HG03520 (cell line): Measurements from ENCODE around the gene KRTAP9-7.
"Not testable (repeated sequence)": the region's sequence is repeated elsewhere in the genome, so short reads cannot be mapped to it uniquely, and the experiment has no call there.

Source experiments
- ATAC-seq: cut with Tn5 transposase; IDR thresholded peaks from one replicate; pipeline ENCODE4 v1.9.1; 2021; ENCODE audit warnings: mild to moderate bottlenecking, moderate library complexity; ENCODE audit not compliant: unreplicated experiment

KRTAP9-7 gene

GRCh38 chr17:41275648-41276190, at the start of gene KRTAP9-7:
KRTAP9-7 (plus strand) TSS chr17:41275698; CDS start chr17:41275698, 0 bp downstream.
- ATAC-seq = not testable (repeated sequence)

GRCh38 chr17:41226051-41226450, 49.4 kb upstream of the KRTAP9-7 start:
- ATAC-seq = no peak

- not testable (repeated sequence) for ATAC-seq
These were observed 48.9 kb upstream of the KRTAP9-7 start, which contains the start of gene KRTAP9-2 for GRCh38 chr17:41226598-41227095. KRTAP9-2 (plus strand) TSS chr17:41226648; CDS start chr17:41226655, 7 bp downstream.

GRCh38 chr17:41230094-41230493, 45.4 kb upstream of the KRTAP9-7 start:
- ATAC-seq = no peak

GRCh38 chr17:41231731-41232130, 43.8 kb upstream of the KRTAP9-7 start:
- ATAC-seq = no peak

- ATAC-seq = not testable (repeated sequence)
These were observed 42.9 kb upstream of the KRTAP9-7 start, which contains the start of gene KRTAP9-3 for GRCh38 chr17:41232399-41233105. KRTAP9-3 (plus strand) TSS chr17:41232449; CDS start chr17:41232502, 53 bp downstream.

GRCh38 chr17:41237116-41237515, 38.4 kb upstream of the KRTAP9-7 start:
- ATAC-seq = not testable (repeated sequence)

GRCh38 chr17:41237949-41238437, 37.5 kb upstream of the KRTAP9-7 start, which contains the start of gene KRTAP9-8:
KRTAP9-8 (plus strand) TSS chr17:41237999; CDS start chr17:41238052, 53 bp downstream.
- not testable (repeated sequence) for ATAC-seq

- ATAC-seq = not testable (repeated sequence)
These were observed 28.3 kb upstream of the KRTAP9-7 start for GRCh38 chr17:41246995-41247787.

GRCh38 chr17:41249637-41250240, 25.8 kb upstream of the KRTAP9-7 start, which contains the start of gene KRTAP9-4:
KRTAP9-4 (plus strand) TSS chr17:41249687; CDS start chr17:41249721, 34 bp downstream.
- ATAC-seq = not testable (repeated sequence)

GRCh38 chr17:41251261-41251660, 24.2 kb upstream of the KRTAP9-7 start:
- ATAC-seq = no peak

GRCh38 chr17:41254861-41255260, 20.6 kb upstream of the KRTAP9-7 start:
- ATAC-seq = no peak

GRCh38 chr17:41255381-41256290, 19.9 kb upstream of the KRTAP9-7 start, which contains the start of gene KRTAP9-9:
KRTAP9-9 (plus strand) TSS chr17:41255384.
- ATAC-seq = not testable (repeated sequence)

GRCh38 chr17:41256291-41256685, 19.2 kb upstream of the KRTAP9-7 start:
- ATAC-seq = no peak

- ATAC-seq = no peak
These were observed 17.1 kb upstream of the KRTAP9-7 start for GRCh38 chr17:41258406-41258805.

GRCh38 chr17:41263212-41263611, 12.3 kb upstream of the KRTAP9-7 start:
- ATAC-seq = no peak

- no peak for ATAC-seq
These were observed 10.9 kb upstream of the KRTAP9-7 start for GRCh38 chr17:41264599-41264998.

GRCh38 chr17:41265078-41265477, 10.4 kb upstream of the KRTAP9-7 start, which contains the start of gene KRTAP9-6:
KRTAP9-6 (plus strand) TSS chr17:41265378; CDS start chr17:41265378, 0 bp downstream.
- no peak for ATAC-seq

GRCh38 chr17:41267711-41268110, 7.8 kb upstream of the KRTAP9-7 start:
- ATAC-seq = no peak
